T-cell (primary cell): Measurements from ENCODE around the gene NUBP2. TPM values are rescaled to one million over a fixed set of nuclear protein-coding genes. Genes with fewer than 3 reads are reported as not detected.

ENCODE experiments used
- ATAC-seq, 4 experiments: fragments of 200-7000 bp in 3 of 4; fragments of 150-1000 bp in 1 of 4; cut with Tn5 transposase; replicated peaks in 1 of 4; 1 replicate in 3 of 4; 2 replicates in 1 of 4; pipeline ENCODE4 v1.10.0; 2021; ENCODE audit warnings: moderate library complexity in 3 of 4, mild to moderate bottlenecking in 2 of 4, moderate number of reproducible peaks in 1 of 4
- CTCF ChIA-PET, 2 donors: fragments of 300-600 bp; sonication (Branson Sonifier 250); formaldehyde crosslinking; loops; one replicate each; lab custom pipeline; 2022; ENCODE audit warnings: antibody characterized with exemption in 2 of 2; lab: Charles Lee
- POLR2A ChIA-PET, 2 donors: fragments of 300-600 bp; sonication (Branson Sonifier 250); formaldehyde crosslinking; loops; one replicate each; lab custom pipeline; 2022; ENCODE audit warnings: antibody characterized with exemption in 2 of 2; lab: Charles Lee
- DNase-seq, 35 experiments: peaks; one replicate each; pipeline versions ENCODE4 v3.0.0 to v3.0.0-alpha.2; 2013 to 2023
- H3K27ac ChIP-seq: one replicate; pipeline ENCODE4 v1.5.1; 2013; ENCODE audit warnings: low read length
- H3K27me3 ChIP-seq, 2 experiments: replicated peaks in 1 of 2; 1 replicate in 1 of 2; 2 replicates in 1 of 2; pipeline versions ENCODE4 v1.6.1 to v1.7.0; 2013; ENCODE audit warnings: low read length in 1 of 2, mixed read lengths in 1 of 2; ENCODE audit not compliant: control insufficient read depth in 2 of 2, insufficient read depth in 2 of 2; ENCODE audit errors: extremely low read depth in 1 of 2
- H3K36me3 ChIP-seq, 2 donors: 1 replicate in 1 of 2; 2 replicates in 1 of 2; pipeline versions ENCODE4 v1.6.1 to v1.7.0; 2013; ENCODE audit warnings: low read length in 1 of 2; ENCODE audit not compliant: control insufficient read depth in 2 of 2, insufficient read depth in 1 of 2; ENCODE audit errors: extremely low read depth in 1 of 2
- H3K4me1 ChIP-seq, 2 experiments: 1 replicate in 1 of 2; 2 replicates in 1 of 2; pipeline versions ENCODE4 v1.6.1 to v1.7.0; 2013; ENCODE audit warnings: low read length in 2 of 2, mixed read lengths in 1 of 2; ENCODE audit not compliant: insufficient read depth in 2 of 2, control insufficient read depth in 1 of 2; ENCODE audit errors: extremely low read depth in 1 of 2
- H3K4me3 ChIP-seq, 2 donors: 1 replicate in 1 of 2; 2 replicates in 1 of 2; pipeline versions ENCODE4 v1.5.1 to v1.7.0; 2013; ENCODE audit warnings: mild to moderate bottlenecking in 2 of 2, low read length in 1 of 2, moderate library complexity in 1 of 2; ENCODE audit not compliant: control insufficient read depth in 1 of 2; ENCODE audit errors: extremely low read depth in 1 of 2
- H3K9me3 ChIP-seq: 2 replicates; pipeline ENCODE4 v1.7.0; 2013
- H3K27ac Mint-ChIP-seq, 2 donors: one replicate each; pipeline ENCODE4 v1.8.0; 2020 to 2021; ENCODE audit warnings: mild to moderate bottlenecking in 2 of 2, mixed read lengths in 2 of 2
- H3K27me3 Mint-ChIP-seq, 2 donors: one replicate each; pipeline ENCODE4 v1.8.0; 2021 to 2022; ENCODE audit warnings: mixed read lengths in 2 of 2
- H3K36me3 Mint-ChIP-seq: one replicate; pipeline ENCODE4 v1.8.0; 2021; ENCODE audit warnings: mixed read lengths
- H3K4me1 Mint-ChIP-seq, 3 donors: one replicate each; pipeline ENCODE4 v1.8.0; 2020 to 2022; ENCODE audit warnings: mixed read lengths in 3 of 3, mild to moderate bottlenecking in 1 of 3
- H3K4me3 Mint-ChIP-seq, 3 donors: one replicate each; pipeline ENCODE4 v1.8.0; 2020 to 2022; ENCODE audit warnings: mild to moderate bottlenecking in 3 of 3, mixed read lengths in 3 of 3, moderate library complexity in 3 of 3
- H3K9me3 Mint-ChIP-seq, 3 donors: one replicate each; pipeline ENCODE4 v1.8.0; 2020 to 2022; ENCODE audit warnings: mixed read lengths in 3 of 3
- WGBS: methylation state at CpG from one replicate; pipeline ENCODE4 v1.1.5; 2013; ENCODE audit warnings: missing lambda C conversion rate; ENCODE audit not compliant: insufficient coverage; 5-methylcytosine and 5-hydroxymethylcytosine counted together
- total RNA-seq, 35 experiments: library from RNA in 6 of 35; stranded (reverse) in 6 of 35; fragments of 120-200 nt in 1 of 35; gene quantifications; one replicate each; pipeline versions ENCODE4 v1.2.1 to v1.2.4 and lab custom pipeline; 2013 to 2026

NUBP2 gene
- total RNA-seq, 5 donors from 2014 or later (not counting 1 experiment from before 2014, with no cell fraction given) = 41.2 to 77.0 (median 74.3) TPM

DNA sequence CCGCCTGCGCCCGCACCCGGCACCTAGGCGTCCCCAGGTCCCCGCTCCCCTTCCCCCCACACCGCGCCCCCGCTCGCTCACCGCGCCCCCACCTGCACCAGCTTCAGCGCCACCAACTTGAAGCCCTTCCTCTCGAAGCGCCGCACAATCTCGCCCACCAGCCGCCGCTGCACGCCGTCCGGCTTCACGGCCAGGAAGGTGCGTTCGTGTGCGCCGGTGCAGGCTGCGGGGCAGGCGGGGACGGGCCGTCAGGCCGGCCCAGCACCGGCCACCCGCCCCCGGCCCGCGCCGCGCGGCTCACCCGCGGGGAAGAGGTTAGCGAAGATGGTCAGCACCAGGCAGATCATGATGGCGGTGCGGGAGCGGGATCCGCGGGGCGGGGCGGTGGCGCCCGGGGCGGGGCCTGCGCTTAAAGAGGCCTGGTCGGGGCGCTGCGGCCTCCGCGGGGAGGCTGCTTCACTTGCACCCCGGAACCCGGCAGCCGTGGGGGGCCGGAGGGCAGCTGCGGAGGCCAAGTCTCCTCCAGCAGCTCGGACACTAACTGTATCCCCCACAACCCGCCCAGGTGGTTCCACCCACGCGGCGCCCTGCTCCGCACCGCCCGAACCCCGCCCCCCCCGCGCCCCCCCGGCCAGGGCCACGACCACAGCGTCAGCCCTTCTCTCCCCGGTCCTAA is 11.4 kb upstream of the NUBP2 start, which contains the start of gene NME3:
Gene NME3, minus strand, starts transcription at position 356 of the 676 bp plus-strand sequence. Its CDS starts 9 bp downstream, at position 347.
- no peaks in the 10 kb centered on the region for H3K27me3 ChIP-seq
- POLR2A ChIA-PET = no interaction called here
- ATAC-seq (peak; percentile 57 to 60 (median 60)), DNase-seq (peak; percentile 17 to 80 (median 61))
- H3K36me3 ChIP-seq = peaks cover 6 to 27% of the 10 kb centered on the region in 2 donors
- peak within 1 kb of the TSS; percentile 67 to 79 for H3K4me3 ChIP-seq
- WGBS = under 1% methylated on average over 68 of the region's 79 CpGs
- Mint-ChIP-seq H3K4me1 (peaks cover 17 to 24% (median 18%) of the 10 kb centered on the region in 3 donors), H3K27ac (peak within 1 kb of the TSS; percentile 95 to 97), H3K36me3 (peaks cover 6% of the 10 kb centered on the region), H3K4me3 (peak within 1 kb of the TSS; percentile 94 to 98 (median 97)), H3K27me3 (no peaks in the 10 kb centered on the region), H3K9me3 (no peaks in the 10 kb centered on the region)
- no peaks in the 10 kb centered on the region for H3K9me3 ChIP-seq
- CTCF ChIA-PET = interaction anchor here in 1 of 2 donors (2.2 kb wide), 1 partner anchor 11 kb away, joined by 12 read pairs; the partner anchor contains the start of genes NUBP2 and SPSB3
- H3K4me1 ChIP-seq = peaks cover 4 to 45% of the 10 kb centered on the region in 2 experiments
- peak within 1 kb of the TSS; percentile 54 for H3K27ac ChIP-seq

DNA sequence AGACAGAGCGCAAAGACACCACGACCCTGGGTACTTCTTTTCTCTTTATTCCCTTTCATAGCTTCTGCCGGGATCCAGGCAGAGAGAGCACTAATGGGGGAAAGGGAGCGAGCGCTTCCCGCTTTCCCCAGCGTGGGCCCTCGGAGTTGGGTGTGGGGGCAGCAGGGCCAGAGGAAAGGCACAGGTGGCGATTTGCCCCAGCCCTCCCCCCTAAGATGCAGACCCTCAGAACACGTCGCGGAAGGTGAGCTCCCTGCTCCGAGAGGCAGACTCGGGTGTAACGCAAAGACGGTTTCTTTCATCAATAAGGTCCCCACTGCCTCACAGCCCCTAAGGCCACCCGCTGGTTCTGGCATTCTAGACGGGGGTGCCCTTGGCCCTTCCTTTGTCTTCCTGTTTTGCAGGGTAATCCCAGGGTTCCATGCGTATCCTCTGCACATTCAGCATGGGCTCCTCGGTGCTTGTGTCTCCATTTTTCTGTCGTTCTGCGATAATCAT is 10.8 kb upstream of the NUBP2 start:
- POLR2A ChIA-PET = interaction anchor here in 1 of 2 donors (0.6 kb wide), 1 partner anchor 10 kb away, joined by 6 read pairs; the partner anchor contains the start of gene SPSB3
- Mint-ChIP-seq H3K36me3 (peaks cover 5% of the 10 kb centered on the region), H3K4me1 (peaks cover 17 to 24% (median 18%) of the 10 kb centered on the region in 3 donors), H3K9me3 (no peaks in the 10 kb centered on the region), H3K27me3 (no peaks in the 10 kb centered on the region), H3K27ac (peak overlapping the region; percentile 95 to 97), H3K4me3 (peak overlapping the region; percentile 94 to 98 (median 97))
- ATAC-seq (no peak), DNase-seq (no peak)
- CTCF ChIA-PET = interaction anchor here in 1 of 2 donors (2.2 kb wide), 1 partner anchor 11 kb away, joined by 12 read pairs; the partner anchor contains the start of genes NUBP2 and SPSB3
- Histone ChIP-seq H3K9me3 (no peaks in the 10 kb centered on the region), H3K4me3 (peak overlapping the region; percentile 67 to 79), H3K27ac (peak overlapping the region; percentile 54), H3K27me3 (no peaks in the 10 kb centered on the region), H3K4me1 (peaks cover 4 to 45% of the 10 kb centered on the region in 2 experiments), H3K36me3 (peaks cover 8 to 28% of the 10 kb centered on the region in 2 donors)
- WGBS = 11% methylated on average over 16 of the region's 22 CpGs

DNA sequence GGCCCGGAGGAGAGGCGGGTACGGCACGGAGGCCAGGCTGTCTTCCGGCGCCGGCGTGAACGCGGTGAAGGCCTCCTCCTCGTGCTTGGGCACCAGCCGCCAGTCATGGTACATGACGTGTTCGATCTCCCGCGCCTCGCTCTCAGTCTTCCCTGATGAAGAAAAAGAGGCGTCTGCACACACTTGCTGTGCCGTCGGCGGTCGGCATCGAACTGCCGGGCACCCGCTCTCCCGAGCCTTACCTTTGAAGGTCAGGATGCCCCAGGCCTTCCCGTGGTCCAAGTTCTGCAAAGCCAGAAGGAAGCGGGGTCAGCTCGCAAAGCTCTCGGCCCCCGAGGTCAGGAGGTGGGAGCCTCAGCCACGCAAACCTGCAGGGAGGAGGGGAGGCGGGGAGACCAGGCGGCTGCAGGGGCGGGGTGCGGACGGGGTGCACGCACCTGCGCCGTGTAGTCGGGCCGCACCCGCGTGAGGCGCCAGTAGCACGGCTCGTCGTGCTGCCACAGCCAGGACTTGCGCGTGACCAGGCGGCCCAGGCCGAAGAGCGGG is 10.3 kb upstream of the NUBP2 start, which contains the start of gene EME2:
Gene EME2, plus strand, starts transcription at position 449 of the 546 bp plus-strand sequence. CDS start 418 bp downstream, outside the sequence.
- ATAC-seq = peak; percentile 24 to 33 (median 31)
- under 1% methylated on average over 53 of the region's 53 CpGs for WGBS
- Histone ChIP-seq H3K27ac (peak within 1 kb of the TSS; percentile 54), H3K36me3 (peaks cover 12 to 26% of the 10 kb centered on the region in 2 donors), H3K9me3 (no peaks in the 10 kb centered on the region), H3K4me3 (peak within 1 kb of the TSS; percentile 67 to 79), H3K4me1 (peaks cover 4 to 45% of the 10 kb centered on the region in 2 experiments), H3K27me3 (no peaks in the 10 kb centered on the region)
- Mint-ChIP-seq H3K9me3 (no peaks in the 10 kb centered on the region), H3K36me3 (peaks cover 3% of the 10 kb centered on the region), H3K27me3 (no peaks in the 10 kb centered on the region), H3K4me3 (peak within 1 kb of the TSS; percentile 94 to 98 (median 97)), H3K27ac (peak within 1 kb of the TSS; percentile 95 to 97), H3K4me1 (peaks cover 17 to 24% (median 18%) of the 10 kb centered on the region in 3 donors)
- peak in 32 of 35 experiments; percentile 28 to 62 (median 42) for DNase-seq
- CTCF ChIA-PET = interaction anchor here in 1 of 2 donors (0.6 to 2.2 kb wide), 3 partner anchors 10 to 910 kb away, joined by 3 to 12 read pairs (median 6); partner anchors contain the start of genes KCTD5, NUBP2 and SPSB3
- POLR2A ChIA-PET = interaction anchor here in 1 of 2 donors (0.6 kb wide), 1 partner anchor 10 kb away, joined by 6 read pairs; the partner anchor contains the start of gene SPSB3

DNA sequence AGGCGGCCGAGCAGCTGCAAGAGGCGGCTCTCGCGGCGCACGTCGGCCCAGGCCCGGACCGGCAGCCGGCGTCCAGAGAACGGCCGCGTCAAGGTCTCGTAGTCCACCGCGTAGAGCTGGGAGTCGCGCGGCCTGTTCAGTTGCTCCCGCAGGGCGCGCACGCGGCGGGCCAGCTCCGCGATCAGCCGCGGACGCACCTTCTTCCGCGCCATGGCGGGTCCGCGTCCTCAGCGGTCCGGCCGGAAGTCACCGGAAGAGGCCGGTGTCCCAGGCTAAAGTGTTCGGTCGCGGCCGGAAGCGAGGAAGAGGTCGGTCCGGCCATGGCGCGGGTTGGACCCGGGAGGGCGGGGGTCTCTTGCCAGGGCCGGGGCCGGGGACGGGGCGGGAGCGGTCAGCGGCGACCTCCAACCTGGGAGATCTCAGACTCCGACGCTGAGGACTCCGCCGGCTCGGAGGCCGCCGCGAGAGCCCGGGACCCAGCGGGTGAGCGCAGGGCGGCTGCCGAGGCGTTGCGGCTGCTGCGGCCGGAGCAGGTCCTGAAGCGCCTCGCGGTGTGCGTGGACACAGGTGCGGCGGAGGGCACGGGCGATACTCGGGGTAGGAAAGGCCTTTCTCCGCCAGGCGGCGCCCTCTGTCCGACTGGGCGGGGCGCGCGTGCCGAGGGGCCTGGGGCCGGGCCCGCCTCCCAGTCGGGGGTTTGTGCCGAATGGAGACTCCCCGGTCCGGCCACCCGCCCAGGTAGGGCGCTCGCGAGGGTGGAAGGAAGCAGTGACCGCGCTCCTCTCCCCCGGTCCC is 9.7 kb upstream of the NUBP2 start, which contains the start of gene MRPS34:
Gene MRPS34, minus strand, starts transcription at position 227 of the 795 bp plus-strand sequence. Its CDS starts 15 bp downstream, at position 212.
- peak; percentile 53 to 65 (median 58) for ATAC-seq

DNA sequence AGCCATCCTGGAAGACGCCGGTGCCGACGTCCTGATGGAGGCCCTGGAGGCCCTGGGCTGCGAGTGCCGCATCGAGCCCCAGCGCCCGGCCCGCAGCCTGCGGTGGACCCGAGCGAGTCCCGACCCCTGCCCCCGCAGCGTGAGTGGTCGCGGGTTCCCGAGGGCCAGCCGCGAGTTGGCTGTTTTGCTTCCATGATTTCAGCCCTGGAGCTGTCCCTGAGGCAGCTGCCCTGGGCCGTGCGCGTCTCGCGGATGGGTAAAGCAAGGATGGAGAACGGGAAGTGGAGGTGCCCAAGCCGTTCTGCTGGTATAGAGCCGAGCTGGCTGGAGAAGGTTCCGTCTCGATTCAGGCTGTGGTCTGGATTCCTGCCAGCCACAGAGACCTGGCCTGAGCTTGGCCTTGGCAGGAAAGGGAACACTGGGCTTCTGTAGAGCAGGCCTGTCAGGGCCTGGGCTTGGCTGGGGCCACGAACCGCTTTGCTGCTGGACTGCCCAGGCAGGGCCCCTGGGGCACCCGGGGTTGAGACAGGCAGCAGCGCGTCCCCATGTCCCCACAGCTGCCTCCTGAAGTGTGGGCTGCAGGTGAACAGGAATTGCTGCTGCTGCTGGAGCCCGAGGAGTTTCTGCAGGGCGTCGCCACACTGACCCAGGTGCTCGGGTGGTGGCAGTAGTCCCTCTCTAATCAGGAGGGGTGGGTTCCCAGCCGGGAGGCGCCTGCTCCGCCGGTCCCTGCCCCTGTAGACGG is 8.9 kb upstream of the NUBP2 start:
- Mint-ChIP-seq H3K4me3 (peak overlapping the region; percentile 94 to 98 (median 97)), H3K27ac (peak overlapping the region; percentile 70 to 71), H3K4me1 (peaks cover 17 to 24% (median 18%) of the 10 kb centered on the region in 3 donors), H3K27me3 (no peaks in the 10 kb centered on the region), H3K36me3 (no peaks in the 10 kb centered on the region), H3K9me3 (no peaks in the 10 kb centered on the region)
- ATAC-seq = peak; percentile 1 to 20 (median 2)
- Histone ChIP-seq H3K27ac (peak overlapping the region; percentile 34), H3K36me3 (peaks cover 18 to 33% of the 10 kb centered on the region in 2 donors), H3K4me3 (peak overlapping the region; percentile 67 to 79), H3K4me1 (peaks cover 4 to 48% of the 10 kb centered on the region in 2 experiments), H3K9me3 (no peaks in the 10 kb centered on the region), H3K27me3 (no peaks in the 10 kb centered on the region)
- peak in 2 of 35 experiments; percentile 39 for DNase-seq
- WGBS = 18% methylated on average over 45 of the region's 45 CpGs
- ChIA-PET CTCF (interaction anchor here in 1 of 2 donors (1.8 kb wide), 1 partner anchor 9 kb away, joined by 7 read pairs; the partner anchor contains the start of genes NUBP2 and SPSB3), POLR2A (no interaction called here)

More for the DNA sequence above, 9.7 kb upstream of the NUBP2 start, which contains the start of gene MRPS34:
- peaks cover 17 to 29% of the 10 kb centered on the region in 2 donors for H3K36me3 ChIP-seq
- peak within 1 kb of the TSS; percentile 94 to 98 (median 97) for H3K4me3 Mint-ChIP-seq
- H3K4me1 Mint-ChIP-seq = peaks cover 17 to 24% (median 18%) of the 10 kb centered on the region in 3 donors
- peak; percentile 41 to 85 (median 67) for DNase-seq
- H3K27me3 Mint-ChIP-seq = no peaks in the 10 kb centered on the region
- peaks cover 4 to 45% of the 10 kb centered on the region in 2 experiments for H3K4me1 ChIP-seq
- peak within 1 kb of the TSS; percentile 54 for H3K27ac ChIP-seq
- H3K36me3 Mint-ChIP-seq = peaks cover under 1% of the 10 kb centered on the region
- under 1% methylated on average over 108 of the region's 108 CpGs for WGBS
- POLR2A ChIA-PET = no interaction called here
- H3K9me3 Mint-ChIP-seq = no peaks in the 10 kb centered on the region
- H3K27ac Mint-ChIP-seq = peak within 1 kb of the TSS; percentile 95 to 97
- CTCF ChIA-PET = interaction anchor here in 1 of 2 donors (0.6 to 2.2 kb wide), 4 partner anchors 9 to 909 kb away, joined by 3 to 12 read pairs (median 6); partner anchors contain the start of genes KCTD5, NUBP2 and SPSB3
- H3K27me3 ChIP-seq = no peaks in the 10 kb centered on the region
- peak within 1 kb of the TSS; percentile 67 to 79 for H3K4me3 ChIP-seq
- no peaks in the 10 kb centered on the region for H3K9me3 ChIP-seq
